Osteoblast (primary cell): ENCODE data around the gene AFF3. TPM values are rescaled to one million over a fixed set of nuclear protein-coding genes. Genes with fewer than 3 reads are reported as not detected.

Experiments used
- DNase-seq: peaks from one replicate; pipeline ENCODE4 v3.0.0; 2011; ENCODE audit warnings: low spot score, mixed read lengths; ENCODE audit not compliant: insufficient read length; ENCODE audit errors: missing footprints
- H2AFZ ChIP-seq: 2 replicates; pipeline ENCODE4 v1.6.0; 2011; ENCODE audit warnings: mild to moderate bottlenecking, low read length
- H3K27ac ChIP-seq: 2 replicates; pipeline ENCODE4 v1.5.1; 2011; ENCODE audit warnings: mild to moderate bottlenecking, low read depth, low read length, moderate library complexity
- H3K27me3 ChIP-seq: 2 replicates; pipeline ENCODE4 v1.6.0; 2012; ENCODE audit warnings: mild to moderate bottlenecking, control low read depth, inconsistent platforms, low read length, moderate library complexity; ENCODE audit not compliant: insufficient read depth
- H3K36me3 ChIP-seq: 2 replicates; pipeline ENCODE4 v1.5.1; 2011; ENCODE audit warnings: mild to moderate bottlenecking, low read length, control low read depth, moderate library complexity; ENCODE audit not compliant: insufficient read depth
- H3K4me1 ChIP-seq: 2 replicates; pipeline ENCODE4 v1.5.1; 2011; ENCODE audit warnings: mild to moderate bottlenecking, low read length, control low read depth, moderate library complexity; ENCODE audit not compliant: insufficient read depth
- H3K4me2 ChIP-seq: 2 replicates; pipeline ENCODE4 v1.6.0; 2011; ENCODE audit warnings: mild to moderate bottlenecking, low read length; ENCODE audit not compliant: insufficient read depth
- H3K4me3 ChIP-seq: fragments of 200-600 bp; sonication (generic); 3 replicates; pipeline ENCODE4 v1.5.1; 2012; ENCODE audit warnings: mild to moderate bottlenecking, low read length, inconsistent platforms; ENCODE audit not compliant: insufficient read depth
- H3K79me2 ChIP-seq: 2 replicates; pipeline ENCODE4 v1.6.0; 2012; ENCODE audit warnings: mild to moderate bottlenecking, low read length, control low read depth, inconsistent platforms; ENCODE audit not compliant: insufficient read depth
- H3K9me3 ChIP-seq: 2 replicates; pipeline ENCODE4 v1.5.1; 2011; ENCODE audit warnings: low read depth, low read length, control low read depth
- H4K20me1 ChIP-seq: 2 replicates; pipeline ENCODE4 v1.6.0; 2012; ENCODE audit warnings: mild to moderate bottlenecking, low read length, control low read depth; ENCODE audit not compliant: insufficient read depth
- total RNA-seq: library from RNA; depleted of rRNA; stranded (reverse); fragments of >200 nt; gene quantifications from 2 replicates; pipeline ENCODE4 v1.2.3, GENCODE V29; 2012
- TF ChIP-seq, protein P1 (sequence below): IDR thresholded peaks from 2 replicates; pipeline ENCODE4 v1.5.1; 2011; ENCODE audit warnings: mild to moderate bottlenecking, low read depth, low read length, moderate library complexity; ENCODE audit errors: extremely low read depth

AFF3 gene
- total RNA-seq, 1 donor: 4.3 TPM

- Histone ChIP-seq H3K79me2 (no peaks in the 10 kb centered on the region), H3K27me3 (no peaks in the 10 kb centered on the region), H3K4me2 (no peak overlapping the region), H3K9me3 (no peaks in the 10 kb centered on the region), H3K27ac (no peak overlapping the region), H3K36me3 (no peaks in the 10 kb centered on the region), H4K20me1 (no peaks in the 10 kb centered on the region), H3K4me3 (no peak overlapping the region), H2AFZ (no peak overlapping the region), H3K4me1 (peaks cover 14% of the 10 kb centered on the region)
- DNase-seq: no peak
- TF ChIP-seq, protein P1, sequence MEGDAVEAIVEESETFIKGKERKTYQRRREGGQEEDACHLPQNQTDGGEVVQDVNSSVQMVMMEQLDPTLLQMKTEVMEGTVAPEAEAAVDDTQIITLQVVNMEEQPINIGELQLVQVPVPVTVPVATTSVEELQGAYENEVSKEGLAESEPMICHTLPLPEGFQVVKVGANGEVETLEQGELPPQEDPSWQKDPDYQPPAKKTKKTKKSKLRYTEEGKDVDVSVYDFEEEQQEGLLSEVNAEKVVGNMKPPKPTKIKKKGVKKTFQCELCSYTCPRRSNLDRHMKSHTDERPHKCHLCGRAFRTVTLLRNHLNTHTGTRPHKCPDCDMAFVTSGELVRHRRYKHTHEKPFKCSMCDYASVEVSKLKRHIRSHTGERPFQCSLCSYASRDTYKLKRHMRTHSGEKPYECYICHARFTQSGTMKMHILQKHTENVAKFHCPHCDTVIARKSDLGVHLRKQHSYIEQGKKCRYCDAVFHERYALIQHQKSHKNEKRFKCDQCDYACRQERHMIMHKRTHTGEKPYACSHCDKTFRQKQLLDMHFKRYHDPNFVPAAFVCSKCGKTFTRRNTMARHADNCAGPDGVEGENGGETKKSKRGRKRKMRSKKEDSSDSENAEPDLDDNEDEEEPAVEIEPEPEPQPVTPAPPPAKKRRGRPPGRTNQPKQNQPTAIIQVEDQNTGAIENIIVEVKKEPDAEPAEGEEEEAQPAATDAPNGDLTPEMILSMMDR: no peak
Observed at GRCh38 chr2:99840831-99841230, 301.6 kb downstream of the AFF3 start.

DNA sequence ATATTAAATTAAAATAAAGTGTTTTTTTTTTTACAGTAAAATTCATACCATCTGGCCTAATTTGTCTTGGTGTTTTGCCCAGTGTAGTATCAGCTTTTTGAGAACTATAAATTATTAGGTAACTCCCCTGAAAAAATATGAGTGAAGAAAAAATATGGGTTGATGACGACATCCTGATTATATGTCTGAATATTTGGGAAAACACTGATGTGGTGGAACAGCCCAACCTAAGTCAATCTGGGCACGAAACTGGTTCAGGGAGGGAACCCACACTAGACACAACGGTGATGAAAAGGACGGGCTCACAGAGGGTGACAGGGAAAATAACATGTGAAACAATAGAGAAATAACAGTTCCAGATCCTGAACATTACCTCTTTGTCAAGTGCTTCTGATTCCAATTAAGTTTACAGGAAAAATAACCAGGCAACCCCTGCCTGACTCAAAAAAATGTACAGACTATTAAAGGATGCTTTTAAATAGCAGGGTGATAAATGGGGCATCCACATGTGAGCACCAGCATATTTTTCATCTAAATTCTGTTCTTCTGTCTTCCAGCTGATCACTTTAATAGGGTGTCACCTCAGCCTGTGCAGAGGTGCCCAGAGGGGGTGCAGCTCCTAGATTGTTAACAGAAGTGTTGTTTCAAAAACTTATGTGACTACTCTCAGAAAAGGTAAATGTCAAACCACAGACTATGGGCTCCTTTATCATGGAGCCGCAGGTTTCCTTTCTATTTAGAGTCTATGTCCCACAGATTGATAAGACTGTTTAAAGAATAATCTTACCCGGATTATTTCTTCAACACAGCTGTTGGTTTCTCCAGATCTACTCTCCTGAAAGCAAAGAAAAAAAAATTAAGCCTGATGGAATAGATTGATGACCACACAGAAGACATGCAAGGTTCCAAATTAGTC is 305.4 kb downstream of the AFF3 start:
- Histone ChIP-seq H3K79me2 (no peaks in the 10 kb centered on the region), H2AFZ (no peak overlapping the region), H3K36me3 (no peaks in the 10 kb centered on the region), H3K9me3 (no peaks in the 10 kb centered on the region), H3K4me3 (no peak overlapping the region), H3K4me1 (peaks cover 13% of the 10 kb centered on the region), H3K27ac (no peak overlapping the region), H4K20me1 (no peaks in the 10 kb centered on the region), H3K27me3 (no peaks in the 10 kb centered on the region), H3K4me2 (no peak overlapping the region)
- DNase-seq: no peak
- TF ChIP-seq, protein P1: no peak

DNA sequence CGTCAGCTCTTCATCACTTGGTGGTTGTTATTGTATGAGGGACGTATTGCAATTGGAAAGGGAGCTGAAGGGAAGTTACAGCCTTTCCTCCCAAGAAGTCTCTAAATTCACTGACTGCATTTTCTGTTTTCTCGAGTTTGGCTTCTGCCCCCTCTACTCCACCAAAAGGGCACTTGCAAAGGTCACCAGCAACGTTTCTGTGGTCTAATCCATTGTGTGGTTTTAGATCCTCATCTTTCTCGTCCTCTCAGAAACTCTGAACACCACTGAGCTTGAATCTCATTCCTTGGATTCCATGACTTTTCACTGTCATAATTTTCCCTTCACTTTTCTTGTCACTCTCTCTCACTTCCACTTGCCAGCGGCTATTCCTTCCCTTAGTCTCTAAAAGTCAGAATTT is 308.0 kb downstream of the AFF3 start:
- DNase-seq: no peak
- Histone ChIP-seq H3K4me2 (no peak overlapping the region), H3K4me1 (peaks cover 5% of the 10 kb centered on the region), H3K27ac (no peak overlapping the region), H2AFZ (no peak overlapping the region), H3K4me3 (no peak overlapping the region), H3K9me3 (no peaks in the 10 kb centered on the region), H3K27me3 (no peaks in the 10 kb centered on the region), H4K20me1 (no peaks in the 10 kb centered on the region), H3K36me3 (no peaks in the 10 kb centered on the region), H3K79me2 (no peaks in the 10 kb centered on the region)
- TF ChIP-seq, protein P1: no peak

DNA sequence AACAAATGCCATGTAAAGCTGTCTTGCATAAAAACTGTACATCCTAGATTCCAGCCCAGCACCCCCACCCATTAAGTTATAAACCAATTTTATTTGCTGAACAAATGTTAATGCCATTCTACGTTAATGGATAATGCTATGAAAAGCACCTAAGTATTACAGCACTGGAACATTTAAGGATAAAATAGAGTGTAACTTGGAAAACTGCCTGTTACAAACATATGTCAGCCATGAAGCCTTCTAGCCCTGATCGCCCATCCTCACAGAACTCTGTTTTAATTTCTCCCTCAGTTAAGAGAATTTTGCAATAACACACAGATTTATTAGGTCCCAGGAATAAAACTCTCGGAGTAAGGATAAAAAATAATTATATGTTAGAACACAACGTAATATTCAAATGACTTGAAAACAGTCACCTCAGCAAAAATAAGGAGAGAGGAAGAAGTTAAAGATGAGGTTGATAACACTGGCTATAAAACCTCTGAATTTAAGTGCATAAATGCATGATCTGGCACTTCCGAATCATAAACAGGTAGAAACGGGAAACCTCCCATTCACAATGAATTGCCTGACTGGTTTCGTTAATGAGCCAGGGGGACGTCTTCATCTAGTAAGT is 308.7 kb downstream of the AFF3 start:
- Histone ChIP-seq H2AFZ (no peak overlapping the region), H4K20me1 (no peaks in the 10 kb centered on the region), H3K36me3 (no peaks in the 10 kb centered on the region), H3K27me3 (no peaks in the 10 kb centered on the region), H3K4me2 (no peak overlapping the region), H3K9me3 (no peaks in the 10 kb centered on the region), H3K79me2 (no peaks in the 10 kb centered on the region), H3K4me3 (no peak overlapping the region), H3K27ac (no peak overlapping the region), H3K4me1 (peaks cover 5% of the 10 kb centered on the region)
- TF ChIP-seq, protein P1: no peak
- no peak for DNase-seq
